COLO829 (cell line): ENCODE data around the gene HCFC1R1.

Experiments used
- DNase-seq: peaks from one replicate; pipeline ENCODE4 v3.0.0; 2012; ENCODE audit warnings: low spot score

The HCFC1R1 gene

GRCh38 chr16:3001316-3001715 is 22.4 kb downstream of the HCFC1R1 start:
- no peak for DNase-seq

- DNase-seq = no peak
Observed at GRCh38 chr16:3000540-3000939, 23.2 kb downstream of the HCFC1R1 start.

GRCh38 chr16:2999929-3000328 is 23.8 kb downstream of the HCFC1R1 start:
- no peak for DNase-seq

GRCh38 chr16:2996298-2996697 is 27.4 kb downstream of the HCFC1R1 start:
- no peak for DNase-seq

- DNase-seq = no peak
Observed at GRCh38 chr16:2992383-2993081, 31.2 kb downstream of the HCFC1R1 start.

- DNase-seq = no peak
Observed at GRCh38 chr16:2991566-2992261, 32.0 kb downstream of the HCFC1R1 start.

- DNase-seq = no peak
Observed at GRCh38 chr16:2990891-2991290, 32.9 kb downstream of the HCFC1R1 start.

- DNase-seq = no peak
Observed at GRCh38 chr16:2988590-2989099, 35.1 kb downstream of the HCFC1R1 start.

GRCh38 chr16:2987833-2988232 is 35.9 kb downstream of the HCFC1R1 start:
- no peak for DNase-seq

GRCh38 chr16:2987286-2987685 is 36.5 kb downstream of the HCFC1R1 start:
- no peak for DNase-seq

- no peak for DNase-seq
Observed at GRCh38 chr16:2986623-2987188, 37.0 kb downstream of the HCFC1R1 start.

GRCh38 chr16:2985893-2986355 is 37.8 kb downstream of the HCFC1R1 start:
- no peak for DNase-seq

GRCh38 chr16:2985462-2985861 is 38.3 kb downstream of the HCFC1R1 start:
- no peak for DNase-seq

- peak; percentile 87 for DNase-seq
Observed at GRCh38 chr16:2983706-2984136, 40.0 kb downstream of the HCFC1R1 start.

- DNase-seq = no peak
Observed at GRCh38 chr16:2982402-2982801, 41.3 kb downstream of the HCFC1R1 start.

- DNase-seq = no peak
Observed at GRCh38 chr16:2981899-2982250, 41.9 kb downstream of the HCFC1R1 start.

GRCh38 chr16:2981177-2981898 is 42.4 kb downstream of the HCFC1R1 start:
- no peak for DNase-seq

- peak; percentile 99 for DNase-seq
Observed at GRCh38 chr16:2980227-2981176, 43.2 kb downstream of the HCFC1R1 start, which contains the start of gene PKMYT1. PKMYT1 (minus strand) TSS chr16:2980446; CDS start chr16:2979657, 789 bp downstream.

GRCh38 chr16:2979669-2980226 is 44.0 kb downstream of the HCFC1R1 start:
- no peak for DNase-seq

- no peak for DNase-seq
Observed at GRCh38 chr16:2977440-2977839, 46.3 kb downstream of the HCFC1R1 start.

- DNase-seq = no peak
Observed at GRCh38 chr16:2976673-2977072, 47.1 kb downstream of the HCFC1R1 start.
